ENCODE data around the gene MOGAT2. TPM values are rescaled to one million over a fixed set of nuclear protein-coding genes. Genes with fewer than 3 reads are reported as not detected.
A peak's percentile ranks its signal among the peaks of the same experiment; 100 is the strongest.

The MOGAT2 gene
- total and polyA plus RNA-seq, 2 of the 13 experiments (the other 11 are each of a cell fraction or from before 2014, with no cell fraction given) = 27.2 to 27.8 TPM

DNA sequence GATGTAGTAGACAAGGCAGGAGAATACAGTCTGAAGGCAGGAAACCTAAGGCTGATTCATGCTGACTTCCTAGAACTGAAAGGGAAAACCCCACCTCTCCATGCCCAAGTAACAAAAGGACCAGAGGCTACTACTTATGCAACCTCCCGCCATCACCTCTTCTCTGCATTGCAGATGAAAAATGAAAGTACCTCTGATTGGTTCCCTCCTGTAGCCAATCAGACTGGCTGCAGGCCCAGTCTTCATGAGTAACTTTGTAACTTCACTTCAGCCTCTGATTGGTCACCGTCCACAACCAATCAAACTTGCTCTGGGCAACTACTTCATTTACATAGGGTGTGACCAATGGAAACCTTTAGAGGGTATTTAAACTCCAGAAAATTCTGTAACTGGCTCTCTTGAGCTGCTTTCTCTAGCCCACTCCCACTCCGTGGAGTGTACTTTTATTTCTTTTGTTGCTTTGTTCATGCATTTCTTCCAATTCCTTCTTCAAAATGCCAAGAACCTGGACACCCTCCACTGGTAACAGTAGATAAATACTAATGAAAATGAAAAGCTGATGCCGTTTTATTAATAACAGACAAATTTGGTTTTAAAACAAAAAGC lies 43.6 kb upstream of the MOGAT2 start:
- no peak overlapping the region for H3K4me2 ChIP-seq (ENCODE audit: low read depth, low read length)
- peak; percentile 43 for TF ChIP-seq NFYC (CRISPR knock-in tag; IDR thresholded peaks at IDR 0.05)
- TF ChIP-seq, protein P1, sequence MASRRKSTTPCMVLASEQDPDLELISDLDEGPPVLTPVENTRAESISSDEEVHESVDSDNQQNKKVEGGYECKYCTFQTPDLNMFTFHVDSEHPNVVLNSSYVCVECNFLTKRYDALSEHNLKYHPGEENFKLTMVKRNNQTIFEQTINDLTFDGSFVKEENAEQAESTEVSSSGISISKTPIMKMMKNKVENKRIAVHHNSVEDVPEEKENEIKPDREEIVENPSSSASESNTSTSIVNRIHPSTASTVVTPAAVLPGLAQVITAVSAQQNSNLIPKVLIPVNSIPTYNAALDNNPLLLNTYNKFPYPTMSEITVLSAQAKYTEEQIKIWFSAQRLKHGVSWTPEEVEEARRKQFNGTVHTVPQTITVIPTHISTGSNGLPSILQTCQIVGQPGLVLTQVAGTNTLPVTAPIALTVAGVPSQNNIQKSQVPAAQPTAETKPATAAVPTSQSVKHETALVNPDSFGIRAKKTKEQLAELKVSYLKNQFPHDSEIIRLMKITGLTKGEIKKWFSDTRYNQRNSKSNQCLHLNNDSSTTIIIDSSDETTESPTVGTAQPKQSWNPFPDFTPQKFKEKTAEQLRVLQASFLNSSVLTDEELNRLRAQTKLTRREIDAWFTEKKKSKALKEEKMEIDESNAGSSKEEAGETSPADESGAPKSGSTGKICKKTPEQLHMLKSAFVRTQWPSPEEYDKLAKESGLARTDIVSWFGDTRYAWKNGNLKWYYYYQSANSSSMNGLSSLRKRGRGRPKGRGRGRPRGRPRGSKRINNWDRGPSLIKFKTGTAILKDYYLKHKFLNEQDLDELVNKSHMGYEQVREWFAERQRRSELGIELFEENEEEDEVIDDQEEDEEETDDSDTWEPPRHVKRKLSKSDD (CRISPR knock-in tag; IDR thresholded peaks at IDR 0.05; ENCODE audit: low read depth) = no peak
- no peak for TF ChIP-seq ZNF224 (CRISPR knock-in tag; IDR thresholded peaks at IDR 0.05)
- no peak for TF ChIP-seq NPAS2 (CRISPR knock-in tag; IDR thresholded peaks at IDR 0.05; ENCODE audit: borderline replicate concordance)
- TF ChIP-seq ZNF550 (CRISPR knock-in tag; IDR thresholded peaks at IDR 0.05; ENCODE audit: borderline replicate concordance) = no peak
- TF ChIP-seq ZNF749 (CRISPR knock-in tag; IDR thresholded peaks at IDR 0.05; ENCODE audit: borderline replicate concordance) = no peak
- no peak for TF ChIP-seq CBX1 (IDR thresholded peaks at IDR 0.05; ENCODE audit: low read depth)
- TF ChIP-seq, protein P2, sequence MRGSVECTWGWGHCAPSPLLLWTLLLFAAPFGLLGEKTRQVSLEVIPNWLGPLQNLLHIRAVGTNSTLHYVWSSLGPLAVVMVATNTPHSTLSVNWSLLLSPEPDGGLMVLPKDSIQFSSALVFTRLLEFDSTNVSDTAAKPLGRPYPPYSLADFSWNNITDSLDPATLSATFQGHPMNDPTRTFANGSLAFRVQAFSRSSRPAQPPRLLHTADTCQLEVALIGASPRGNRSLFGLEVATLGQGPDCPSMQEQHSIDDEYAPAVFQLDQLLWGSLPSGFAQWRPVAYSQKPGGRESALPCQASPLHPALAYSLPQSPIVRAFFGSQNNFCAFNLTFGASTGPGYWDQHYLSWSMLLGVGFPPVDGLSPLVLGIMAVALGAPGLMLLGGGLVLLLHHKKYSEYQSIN (CRISPR knock-in tag; IDR thresholded peaks at IDR 0.05; ENCODE audit: borderline replicate concordance) = no peak
- TF ChIP-seq ZNF20 (CRISPR knock-in tag; IDR thresholded peaks at IDR 0.05) = 0 out of 2 replicates have a peak, but pooled peaks have one; percentile 58
- TF ChIP-seq, protein P3, sequence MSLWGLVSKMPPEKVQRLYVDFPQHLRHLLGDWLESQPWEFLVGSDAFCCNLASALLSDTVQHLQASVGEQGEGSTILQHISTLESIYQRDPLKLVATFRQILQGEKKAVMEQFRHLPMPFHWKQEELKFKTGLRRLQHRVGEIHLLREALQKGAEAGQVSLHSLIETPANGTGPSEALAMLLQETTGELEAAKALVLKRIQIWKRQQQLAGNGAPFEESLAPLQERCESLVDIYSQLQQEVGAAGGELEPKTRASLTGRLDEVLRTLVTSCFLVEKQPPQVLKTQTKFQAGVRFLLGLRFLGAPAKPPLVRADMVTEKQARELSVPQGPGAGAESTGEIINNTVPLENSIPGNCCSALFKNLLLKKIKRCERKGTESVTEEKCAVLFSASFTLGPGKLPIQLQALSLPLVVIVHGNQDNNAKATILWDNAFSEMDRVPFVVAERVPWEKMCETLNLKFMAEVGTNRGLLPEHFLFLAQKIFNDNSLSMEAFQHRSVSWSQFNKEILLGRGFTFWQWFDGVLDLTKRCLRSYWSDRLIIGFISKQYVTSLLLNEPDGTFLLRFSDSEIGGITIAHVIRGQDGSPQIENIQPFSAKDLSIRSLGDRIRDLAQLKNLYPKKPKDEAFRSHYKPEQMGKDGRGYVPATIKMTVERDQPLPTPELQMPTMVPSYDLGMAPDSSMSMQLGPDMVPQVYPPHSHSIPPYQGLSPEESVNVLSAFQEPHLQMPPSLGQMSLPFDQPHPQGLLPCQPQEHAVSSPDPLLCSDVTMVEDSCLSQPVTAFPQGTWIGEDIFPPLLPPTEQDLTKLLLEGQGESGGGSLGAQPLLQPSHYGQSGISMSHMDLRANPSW (CRISPR knock-in tag; IDR thresholded peaks at IDR 0.05; ENCODE audit: borderline replicate concordance) = no peak
- TF ChIP-seq, protein P4, sequence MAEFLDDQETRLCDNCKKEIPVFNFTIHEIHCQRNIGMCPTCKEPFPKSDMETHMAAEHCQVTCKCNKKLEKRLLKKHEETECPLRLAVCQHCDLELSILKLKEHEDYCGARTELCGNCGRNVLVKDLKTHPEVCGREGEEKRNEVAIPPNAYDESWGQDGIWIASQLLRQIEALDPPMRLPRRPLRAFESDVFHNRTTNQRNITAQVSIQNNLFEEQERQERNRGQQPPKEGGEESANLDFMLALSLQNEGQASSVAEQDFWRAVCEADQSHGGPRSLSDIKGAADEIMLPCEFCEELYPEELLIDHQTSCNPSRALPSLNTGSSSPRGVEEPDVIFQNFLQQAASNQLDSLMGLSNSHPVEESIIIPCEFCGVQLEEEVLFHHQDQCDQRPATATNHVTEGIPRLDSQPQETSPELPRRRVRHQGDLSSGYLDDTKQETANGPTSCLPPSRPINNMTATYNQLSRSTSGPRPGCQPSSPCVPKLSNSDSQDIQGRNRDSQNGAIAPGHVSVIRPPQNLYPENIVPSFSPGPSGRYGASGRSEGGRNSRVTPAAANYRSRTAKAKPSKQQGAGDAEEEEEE (CRISPR knock-in tag; IDR thresholded peaks at IDR 0.05; ENCODE audit: borderline replicate concordance) = no peak
- no peak for TF ChIP-seq TEAD2 (CRISPR knock-in tag; IDR thresholded peaks at IDR 0.05)
- TF ChIP-seq, protein P5, sequence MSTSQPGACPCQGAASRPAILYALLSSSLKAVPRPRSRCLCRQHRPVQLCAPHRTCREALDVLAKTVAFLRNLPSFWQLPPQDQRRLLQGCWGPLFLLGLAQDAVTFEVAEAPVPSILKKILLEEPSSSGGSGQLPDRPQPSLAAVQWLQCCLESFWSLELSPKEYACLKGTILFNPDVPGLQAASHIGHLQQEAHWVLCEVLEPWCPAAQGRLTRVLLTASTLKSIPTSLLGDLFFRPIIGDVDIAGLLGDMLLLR (CRISPR knock-in tag; IDR thresholded peaks at IDR 0.05) = no peak
- no peak for TF ChIP-seq XBP1 (CRISPR knock-in tag; IDR thresholded peaks at IDR 0.05)

More for the DNA sequence above, 43.6 kb upstream of the MOGAT2 start:
- Histone ChIP-seq H4K20me1 (ENCODE audit: insufficient read depth, low read length) (no peaks in the 10 kb centered on the region), H2AFZ (ENCODE audit: low read length) (no peak overlapping the region), H3K27me3 (ENCODE audit: control insufficient read depth in 1 of 2, insufficient read depth in 2 of 2, low read length in 2 of 2) (peaks cover 2 to 22% of the 10 kb centered on the region in 2 experiments; a peak in 4 of 5 replicates), H3K9ac (ENCODE audit: insufficient read depth, low read depth, low read length) (no peak overlapping the region), H3K27ac (ENCODE audit: extremely low read length, insufficient read depth, low read length) (no peak overlapping the region), H3K4me1 (ENCODE audit: insufficient read depth, low read length) (no peaks in the 10 kb centered on the region), H3K36me3 (replicated peaks in 1 of 2; ENCODE audit: control insufficient read depth in 1 of 2, insufficient read depth in 2 of 2, low read length in 2 of 2) (no peaks in the 10 kb centered on the region), H3K9me3 (ENCODE audit: low read length) (no peaks in the 10 kb centered on the region), H3K4me3 (replicated peaks in 1 of 3; ENCODE audit: insufficient read depth in 1 of 3, low read depth in 2 of 3, low read length in 3 of 3) (no peak overlapping the region), H3K79me2 (ENCODE audit: insufficient read depth, low read length) (no peaks in the 10 kb centered on the region)
- intact Hi-C loops (cut with micrococcal nuclease; ENCODE audit: unreplicated experiment) = no loop called here
- BruUV-seq (replicated peaks) = no TSS peak
- no peak for FAIRE-seq
- WGBS (ENCODE audit: low lambda C conversion rate) = 58% methylated on average over 3 of the region's 4 CpGs
- in situ Hi-C loops (cut with HindIII; ENCODE audit: extremely low pct_ligation_motif_present, low pct_unique_long_range_greater_than_20kb) = no loop called here
- ChIA-PET CTCF (ENCODE audit: low intra/inter-chr PET ratio, low total read pairs) (no interaction called here), POLR2A (no interaction called here)
- no peak; the same call in 2 of the 3 replicates for ATAC-seq
- DNase-seq (ENCODE audit: low spot score) = peak; percentile 15
